Mammary epithelial cell (primary cell): ENCODE measurements around the gene CCN6.

Experiments
- CTCF ChIP-seq, 2 donors: IDR thresholded peaks in 1 of 2; conservative IDR thresholded peaks in 1 of 2; 2 replicates each; pipeline ENCODE4 v1.5.1; 2011 to 2012; ENCODE audit warnings: inconsistent platforms in 2 of 2, low read length in 2 of 2, mild to moderate bottlenecking in 2 of 2, control low read depth in 1 of 2, low read depth in 1 of 2; ENCODE audit not compliant: insufficient read depth in 1 of 2; ENCODE audit errors: extremely low read depth in 1 of 2
- EZH2 ChIP-seq: IDR thresholded peaks from 2 replicates; pipeline ENCODE4 v1.6.1; 2012; ENCODE audit warnings: low read length, inconsistent platforms, borderline replicate concordance

DNA sequence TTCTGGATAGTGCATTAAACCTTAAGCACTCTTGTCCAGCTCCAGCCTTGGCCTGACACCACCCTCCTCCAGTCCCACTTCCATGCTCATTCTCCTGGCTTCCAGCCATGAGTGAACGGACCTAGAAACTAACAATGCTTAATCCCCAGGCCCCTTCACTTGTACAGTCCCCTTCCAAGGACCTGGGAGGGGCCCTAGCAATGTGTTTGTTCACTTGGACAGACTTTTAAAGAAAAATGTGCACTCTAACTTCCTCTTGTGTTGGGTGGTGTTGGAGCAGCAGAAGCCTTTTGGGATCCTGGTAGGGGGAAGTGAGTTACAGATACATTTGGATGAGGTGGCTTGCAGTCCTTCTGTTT is 48.9 kb upstream of the CCN6 start:
- TF ChIP-seq CTCF (conservative IDR thresholded peaks at IDR 0.05 in 1 of 2, IDR thresholded peaks at IDR 0.05 in 1 of 2; ENCODE audit: extremely low read depth in 1 of 2, insufficient read depth in 1 of 2, low read depth in 1 of 2, low read length in 2 of 2), result no peak
- no peak for TF ChIP-seq EZH2
